Activated T-helper 2 cell treated with anti-CD3 and anti-CD28 coated beads, Interferon-gamma antibody, Interleukin-2, Interleukin-4, amounts not matched to agents 10 μg/mL and 5 μg/mL and 100 μg/mL, durations not matched to agents 14 hours and 24 hours and 36 hours (primary cell): ENCODE data around the gene SLC48A1. TPM values are rescaled to one million over a fixed set of nuclear protein-coding genes. Genes with fewer than 3 reads are reported as not detected.
"Not testable (repeated sequence)": the region's sequence is repeated elsewhere in the genome, so short reads cannot be mapped to it uniquely, and the experiment has no call there.

ENCODE experiments used
- DNase-seq: peaks from one replicate; pipeline ENCODE4 v3.0.0; 2021; ENCODE audit warnings: low spot score
- H3K27ac Mint-ChIP-seq: one replicate; pipeline ENCODE4 v1.8.0; 2021; ENCODE audit warnings: mixed read lengths
- H3K27me3 Mint-ChIP-seq: one replicate; pipeline ENCODE4 v1.8.0; 2021; ENCODE audit warnings: low read depth, mixed read lengths
- H3K36me3 Mint-ChIP-seq: one replicate; pipeline ENCODE4 v1.8.0; 2021; ENCODE audit warnings: low read depth, mixed read lengths
- H3K4me1 Mint-ChIP-seq: one replicate; pipeline ENCODE4 v1.8.0; 2021; ENCODE audit warnings: low read depth, mixed read lengths
- H3K4me3 Mint-ChIP-seq: one replicate; pipeline ENCODE4 v1.8.0; 2021; ENCODE audit warnings: low read depth, mild to moderate bottlenecking, moderate library complexity, mixed read lengths
- H3K9me3 Mint-ChIP-seq: one replicate; pipeline ENCODE4 v1.8.0; 2021; ENCODE audit warnings: mixed read lengths
- intact Hi-C: fragments of 100-400 bp; cut with micrococcal nuclease; formaldehyde crosslinking; loops from one replicate; pipeline ENCODE4 v1.15.1; 2023
- total RNA-seq: library from RNA; stranded (reverse); gene quantifications from 2 replicates; pipeline ENCODE4 v1.2.3, GENCODE V29; 2022

Gene SLC48A1
- total RNA-seq, 1 donor from 2014 or later: 7.4 TPM

DNA sequence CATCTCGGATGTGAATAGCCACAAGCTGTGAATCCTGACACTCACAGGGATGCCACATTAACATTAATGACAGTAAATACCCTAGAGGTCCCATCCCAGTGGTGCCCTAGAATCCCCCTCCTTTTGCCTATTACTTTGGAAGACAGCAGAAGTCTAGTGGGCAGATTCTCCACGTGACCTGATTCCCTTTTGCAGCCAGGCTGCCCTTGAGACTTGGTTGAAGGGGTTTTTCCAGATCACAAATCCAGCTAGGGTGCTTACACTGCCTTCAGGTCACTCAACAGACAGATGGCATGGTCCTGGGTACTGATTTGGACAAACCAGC lies 38.0 kb downstream of the SLC48A1 start:
- Mint-ChIP-seq H3K9me3 (peaks cover 4% of the 10 kb centered on the region), H3K4me3 (peak overlapping the region; percentile 95), H3K27ac (peak overlapping the region; percentile 97), H3K27me3 (no peaks in the 10 kb centered on the region), H3K36me3 (peaks cover 76% of the 10 kb centered on the region), H3K4me1 (peaks cover 80% of the 10 kb centered on the region)
- no peak for DNase-seq
- intact Hi-C loops: loop anchor here (1.0 to 10.0 kb wide), 4 partner anchors 8 to 1436 kb away; partner anchors contain the start of genes HDAC7 and SLC38A2

DNA sequence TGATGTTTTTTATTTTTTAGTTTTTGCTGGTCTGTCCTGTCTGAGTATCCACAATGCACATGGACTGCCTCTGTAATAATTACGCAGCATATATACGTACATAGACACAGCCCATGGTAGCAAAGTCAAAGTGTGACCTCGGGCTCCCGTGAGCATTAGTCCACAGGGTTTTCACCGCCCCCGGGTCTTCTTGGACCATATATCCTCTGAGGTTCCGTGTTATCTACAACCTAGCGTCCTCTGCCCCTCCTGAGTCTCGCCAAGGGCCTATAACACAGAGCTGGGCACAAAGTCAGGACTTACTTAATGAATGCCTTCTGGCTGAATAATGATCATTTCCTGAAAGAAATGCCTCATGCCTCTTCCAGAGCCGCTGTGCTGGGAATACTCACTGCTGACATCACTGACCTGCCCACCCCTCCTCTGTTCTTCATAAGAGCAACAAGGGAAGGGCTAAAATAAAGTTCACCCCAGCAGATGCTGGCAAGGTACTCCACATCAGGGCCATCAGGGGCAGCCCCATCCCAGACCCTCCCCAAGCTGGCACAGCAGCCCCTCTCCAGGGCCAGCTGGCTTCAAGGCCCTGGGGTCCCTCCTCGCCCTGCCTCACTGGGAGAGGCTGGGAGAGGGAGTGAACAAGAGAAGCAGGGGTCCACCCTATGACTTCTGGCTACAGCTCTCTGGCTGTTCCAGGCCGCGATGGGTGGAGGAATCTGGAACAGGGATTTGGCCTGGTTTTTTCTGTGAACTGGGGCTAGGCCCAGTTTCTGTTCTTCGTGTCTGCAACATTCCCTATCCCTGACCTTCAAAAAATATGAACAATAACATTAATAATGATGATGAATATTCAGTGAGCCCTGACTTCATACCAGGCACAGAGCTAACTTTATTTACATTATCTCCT lies 38.8 kb downstream of the SLC48A1 start:
- Mint-ChIP-seq H3K36me3 (peaks cover 77% of the 10 kb centered on the region), H3K4me3 (peak overlapping the region; percentile 95), H3K4me1 (peaks cover 78% of the 10 kb centered on the region), H3K27me3 (no peaks in the 10 kb centered on the region), H3K27ac (peak overlapping the region; percentile 97), H3K9me3 (peaks cover 4% of the 10 kb centered on the region)
- DNase-seq: no peak
- intact Hi-C loops: loop anchor here (1.0 to 10.0 kb wide), 6 partner anchors 7 to 1437 kb away; partner anchors contain the start of genes HDAC7, RAPGEF3 and SLC38A2

DNA sequence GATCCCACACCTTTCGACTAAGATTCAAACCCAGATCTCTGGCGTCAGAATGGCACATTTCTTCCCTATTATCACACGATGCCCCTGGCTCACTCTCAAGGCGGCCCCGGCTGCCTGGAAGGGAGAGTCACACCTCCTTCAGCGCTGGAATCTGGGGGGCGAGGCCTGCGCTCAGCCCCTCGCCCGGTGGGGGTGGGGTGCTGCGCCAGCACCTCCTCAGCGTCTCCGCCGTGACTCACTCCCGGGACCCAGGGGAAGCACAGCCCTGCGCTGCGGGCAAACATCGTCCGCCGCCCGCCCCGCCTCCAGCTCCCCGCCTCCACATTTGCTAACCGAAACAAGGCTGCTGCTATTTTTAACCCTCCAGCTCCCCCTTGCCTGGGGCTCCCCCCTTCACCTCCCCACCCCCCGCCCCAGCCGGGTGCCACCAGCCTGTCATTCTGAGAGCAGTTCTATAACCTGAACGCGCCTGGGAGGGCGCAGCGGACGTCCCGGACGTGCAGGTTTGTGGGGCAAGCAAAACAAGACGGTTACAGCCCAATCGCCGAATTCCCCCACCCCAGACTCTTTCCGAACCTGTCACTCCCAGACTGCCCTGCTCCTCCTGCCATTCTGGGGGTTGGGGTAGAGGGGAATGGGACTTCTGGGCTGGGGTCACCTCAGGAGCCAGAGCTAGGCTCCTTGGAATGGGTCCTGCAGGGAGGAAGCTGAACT lies 39.9 kb downstream of the SLC48A1 start:
- H3K4me3 Mint-ChIP-seq: peak overlapping the region; percentile 95
- H3K36me3 Mint-ChIP-seq: peaks cover 78% of the 10 kb centered on the region
- no peaks in the 10 kb centered on the region for H3K27me3 Mint-ChIP-seq

DNA sequence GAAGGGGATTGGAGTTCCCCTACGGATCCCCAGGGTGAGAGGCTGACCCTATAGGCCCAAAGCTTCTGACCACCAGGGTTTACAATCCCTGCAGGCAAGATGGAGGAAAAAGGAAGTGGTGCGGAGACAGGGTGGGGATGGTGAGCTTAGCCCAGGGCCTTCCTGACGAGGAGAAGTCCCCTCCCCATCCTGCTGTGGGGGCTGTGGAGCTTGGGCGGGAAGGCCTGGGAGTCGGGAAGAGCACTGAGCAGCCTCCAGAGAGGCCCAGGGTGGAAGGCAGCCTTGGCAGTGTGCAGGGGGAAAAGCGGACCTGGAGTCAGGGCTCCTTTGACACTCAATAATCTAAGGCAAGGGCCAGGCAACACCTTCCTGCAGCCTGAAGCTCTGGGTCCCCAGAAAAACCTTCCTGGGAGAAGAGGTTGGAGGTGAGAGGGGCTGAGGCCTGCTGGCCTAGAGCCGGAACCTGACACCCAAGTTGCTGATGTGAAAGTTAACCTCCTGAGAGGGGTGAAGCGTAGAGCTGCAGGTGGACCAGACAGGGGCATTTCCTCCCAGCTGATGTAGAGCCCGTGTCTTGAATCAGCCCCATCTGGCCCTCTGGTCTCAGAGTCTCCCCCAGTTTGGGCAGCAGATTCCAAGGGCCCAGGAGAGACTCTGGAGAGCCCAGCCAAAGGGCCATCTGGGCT lies 40.6 kb downstream of the SLC48A1 start:
- Mint-ChIP-seq H3K4me3 (peak overlapping the region; percentile 95), H3K27ac (peak overlapping the region; percentile 100), H3K9me3 (peaks cover 4% of the 10 kb centered on the region), H3K36me3 (peaks cover 82% of the 10 kb centered on the region), H3K4me1 (peaks cover 70% of the 10 kb centered on the region), H3K27me3 (no peaks in the 10 kb centered on the region)
- intact Hi-C loops: loop anchor here (1.0 to 10.0 kb wide), 7 partner anchors 19 to 1439 kb away; partner anchors contain the start of genes RAPGEF3 and SLC38A2
- peak; percentile 24 for DNase-seq

More for the DNA sequence above, 39.9 kb downstream of the SLC48A1 start:
- Mint-ChIP-seq H3K9me3 (peaks cover 4% of the 10 kb centered on the region), H3K27ac (peak overlapping the region; percentile 100), H3K4me1 (peaks cover 75% of the 10 kb centered on the region)
- intact Hi-C loops: loop anchor here (1.0 to 10.0 kb wide), 7 partner anchors 19 to 1438 kb away; partner anchors contain the start of genes RAPGEF3 and SLC38A2
- peak; percentile 86 for DNase-seq

DNA sequence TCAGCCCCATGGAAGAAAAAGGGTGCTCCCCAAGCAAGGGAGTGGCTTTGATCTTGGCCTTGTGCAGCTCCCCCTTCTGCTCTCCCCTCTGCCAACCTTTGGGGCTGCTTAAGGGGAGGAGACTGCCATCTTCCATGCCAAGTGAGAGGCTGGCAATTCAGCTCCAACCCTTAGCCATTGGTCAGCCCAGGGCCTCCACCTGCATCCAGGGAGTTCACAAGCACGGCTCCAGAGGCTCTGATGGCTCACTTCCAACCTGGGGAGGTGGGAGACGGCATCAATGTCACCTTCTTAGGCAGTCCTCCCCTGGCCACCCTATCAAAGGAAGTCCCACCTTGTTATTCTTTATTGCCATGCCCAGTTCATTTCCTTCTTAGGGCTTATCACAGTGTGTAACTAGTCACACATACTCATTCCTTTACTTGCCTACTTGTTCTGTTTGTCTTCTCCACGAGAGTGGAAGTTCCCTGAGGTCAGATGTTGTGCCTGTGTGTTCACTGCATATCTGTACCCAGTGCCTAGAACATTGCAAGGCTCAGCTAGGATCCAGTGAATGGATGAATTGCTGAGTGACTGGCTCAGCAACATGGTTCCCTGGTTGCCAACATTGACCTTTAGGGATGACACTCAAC lies 41.6 kb downstream of the SLC48A1 start:
- Mint-ChIP-seq H3K27ac (peak overlapping the region; percentile 100), H3K9me3 (peaks cover 4% of the 10 kb centered on the region), H3K4me3 (peak overlapping the region; percentile 95), H3K4me1 (peaks cover 64% of the 10 kb centered on the region), H3K36me3 (peaks cover 86% of the 10 kb centered on the region), H3K27me3 (no peaks in the 10 kb centered on the region)
- intact Hi-C loops: loop anchor here (5.0 to 10.0 kb wide), 4 partner anchors 343 to 1440 kb away; partner anchors contain the start of genes ASB8 and SLC38A2
- no peak for DNase-seq

DNA sequence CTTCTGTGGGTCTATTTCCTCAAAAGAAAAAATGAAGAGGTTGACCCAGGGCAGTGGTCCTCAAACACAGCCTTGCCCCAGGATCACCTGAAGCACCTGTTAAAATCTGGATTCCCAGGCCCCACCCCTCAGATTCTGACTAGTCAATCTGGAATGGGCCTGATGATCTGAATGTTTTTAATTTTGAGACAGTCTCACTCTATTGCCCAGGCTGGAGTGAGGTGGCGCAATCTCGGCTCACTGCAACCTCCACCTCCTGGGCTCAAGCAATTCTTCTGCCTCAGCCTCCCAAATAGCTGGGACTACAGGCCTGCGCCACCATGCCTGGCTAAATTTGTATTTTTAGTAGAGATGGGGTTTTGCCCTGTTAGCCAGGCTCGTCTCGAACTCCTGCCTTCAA lies 42.4 kb downstream of the SLC48A1 start:
- H3K36me3 Mint-ChIP-seq: peaks cover 82% of the 10 kb centered on the region
- H3K4me1 Mint-ChIP-seq: peaks cover 60% of the 10 kb centered on the region
- not testable (repeated sequence) for DNase-seq, H3K9me3 Mint-ChIP-seq, H3K27me3 Mint-ChIP-seq
- H3K4me3 Mint-ChIP-seq: peak overlapping the region; percentile 84
- peak overlapping the region; percentile 100 for H3K27ac Mint-ChIP-seq
- intact Hi-C loops: loop anchor here (5.0 to 10.0 kb wide), 2 partner anchors 342 to 1441 kb away; partner anchors contain the start of genes ASB8 and SLC38A2

DNA sequence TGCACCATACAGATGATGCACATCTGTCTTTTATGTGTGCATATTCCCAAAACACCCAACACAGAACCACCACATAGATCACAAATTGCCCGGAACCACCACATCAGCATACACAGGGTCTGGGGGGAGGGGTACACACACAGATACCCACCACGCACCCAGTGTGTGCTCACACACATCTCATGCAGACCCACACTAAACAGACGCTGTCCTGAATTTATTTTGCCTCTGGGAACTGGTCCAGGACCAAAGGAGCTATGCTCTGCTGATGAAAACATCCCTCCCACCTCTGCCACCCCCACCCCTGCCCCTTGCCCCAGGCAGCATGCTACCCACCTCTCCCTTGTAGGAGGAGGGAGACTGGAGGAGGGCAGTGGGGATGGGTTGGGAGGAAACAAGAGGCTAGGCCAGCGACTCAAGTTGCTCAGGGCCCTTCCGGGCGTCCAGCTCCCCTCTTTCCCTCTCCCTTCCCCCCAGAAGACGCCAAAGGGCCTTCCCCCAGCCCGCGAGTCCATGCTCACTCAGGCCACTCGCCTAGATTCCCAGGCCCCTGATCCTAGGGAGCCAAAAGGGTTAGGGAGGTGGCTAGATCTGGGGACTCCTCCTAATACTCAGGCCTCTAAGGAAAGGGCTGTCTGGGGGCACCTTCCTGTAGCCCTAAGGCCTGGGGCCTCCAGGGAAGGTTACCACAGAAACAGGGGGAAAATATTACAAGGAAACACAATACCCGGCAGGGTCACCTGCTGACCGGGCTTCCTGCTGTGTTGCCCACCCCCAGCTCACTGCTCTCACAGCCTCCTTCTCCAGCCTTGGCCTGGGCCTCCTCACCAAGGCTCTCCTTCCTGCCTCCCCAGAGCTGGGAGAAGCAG lies 43.6 kb downstream of the SLC48A1 start:
- H3K4me3 Mint-ChIP-seq: peak overlapping the region; percentile 84
- peak overlapping the region; percentile 100 for H3K27ac Mint-ChIP-seq
- peaks cover 4% of the 10 kb centered on the region for H3K9me3 Mint-ChIP-seq
- DNase-seq: no peak
- intact Hi-C loops: loop anchor here (5.0 to 10.0 kb wide), 2 partner anchors 341 to 1442 kb away; partner anchors contain the start of genes ASB8 and SLC38A2
- H3K27me3 Mint-ChIP-seq: no peaks in the 10 kb centered on the region
- H3K4me1 Mint-ChIP-seq: peaks cover 58% of the 10 kb centered on the region
- peaks cover 70% of the 10 kb centered on the region for H3K36me3 Mint-ChIP-seq

DNA sequence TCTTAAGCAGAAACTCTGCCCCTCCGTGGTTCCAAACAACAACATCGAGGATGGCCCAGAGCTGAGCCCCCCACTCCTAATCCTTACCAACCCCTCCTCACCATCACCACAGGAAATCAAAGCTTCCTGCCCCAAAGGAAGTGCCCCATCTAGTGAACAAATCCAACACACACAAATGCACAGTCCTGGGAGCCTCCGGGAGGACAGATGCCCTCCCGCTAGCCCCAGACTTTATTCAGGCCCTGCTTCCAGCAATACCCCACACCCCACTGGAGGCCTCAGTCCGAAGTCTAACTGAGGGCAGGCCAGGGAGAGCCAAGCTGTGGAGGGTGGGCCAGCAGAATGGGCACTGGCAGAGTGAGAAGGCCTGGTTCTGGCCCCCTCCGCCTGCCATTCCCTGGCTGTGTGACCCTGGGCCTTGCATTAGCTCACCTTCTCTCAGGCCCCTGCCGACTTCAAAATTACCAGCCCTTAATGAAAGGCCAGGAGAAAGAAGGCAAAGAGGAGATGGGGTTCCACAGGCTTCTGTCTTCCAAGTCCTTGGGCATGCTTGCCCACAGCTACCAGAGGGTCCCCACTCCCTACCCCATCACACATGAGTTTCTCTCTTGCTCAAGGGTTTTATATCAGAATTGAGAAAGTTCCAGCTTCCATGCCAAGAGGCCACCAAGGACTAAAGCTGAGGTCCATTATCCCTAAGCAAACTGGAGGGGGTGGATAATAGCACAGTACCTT lies 44.4 kb downstream of the SLC48A1 start:
- H3K36me3 Mint-ChIP-seq: peaks cover 64% of the 10 kb centered on the region
- peaks cover 60% of the 10 kb centered on the region for H3K4me1 Mint-ChIP-seq
- H3K27me3 Mint-ChIP-seq: no peaks in the 10 kb centered on the region
- H3K27ac Mint-ChIP-seq: peak overlapping the region; percentile 100
- intact Hi-C loops: loop anchor here (5.0 to 10.0 kb wide), 2 partner anchors 340 to 1443 kb away; partner anchors contain the start of genes ASB8 and SLC38A2
- H3K9me3 Mint-ChIP-seq: peaks cover 4% of the 10 kb centered on the region
- peak overlapping the region; percentile 84 for H3K4me3 Mint-ChIP-seq
- no peak for DNase-seq

DNA sequence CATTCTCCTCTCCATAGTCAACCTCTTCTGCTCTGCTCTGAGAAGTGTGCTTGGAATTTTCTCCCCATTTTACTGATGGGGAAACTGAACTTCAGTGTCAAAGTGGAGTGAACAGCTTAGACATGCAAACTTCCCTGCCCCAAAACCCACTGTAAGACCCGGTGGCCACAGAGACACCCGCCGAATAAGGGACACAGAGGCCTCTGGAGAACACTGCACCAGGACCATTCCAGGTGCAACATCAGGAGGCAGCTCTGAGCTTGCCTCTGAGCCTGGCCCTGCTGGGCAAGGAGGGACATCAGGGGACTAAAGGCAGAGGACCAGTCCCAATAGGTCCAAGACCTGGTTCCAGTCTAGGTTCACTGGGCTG lies 45.0 kb downstream of the SLC48A1 start:
- peaks cover 60% of the 10 kb centered on the region for H3K4me1 Mint-ChIP-seq
- H3K27ac Mint-ChIP-seq: peak overlapping the region; percentile 100
- intact Hi-C loops: loop anchor here (5.0 to 10.0 kb wide), 2 partner anchors 339 to 1443 kb away; partner anchors contain the start of genes ASB8 and SLC38A2
- DNase-seq: no peak
- peaks cover 4% of the 10 kb centered on the region for H3K9me3 Mint-ChIP-seq
- H3K4me3 Mint-ChIP-seq: peak overlapping the region; percentile 84
- H3K27me3 Mint-ChIP-seq: no peaks in the 10 kb centered on the region
- peaks cover 59% of the 10 kb centered on the region for H3K36me3 Mint-ChIP-seq

DNA sequence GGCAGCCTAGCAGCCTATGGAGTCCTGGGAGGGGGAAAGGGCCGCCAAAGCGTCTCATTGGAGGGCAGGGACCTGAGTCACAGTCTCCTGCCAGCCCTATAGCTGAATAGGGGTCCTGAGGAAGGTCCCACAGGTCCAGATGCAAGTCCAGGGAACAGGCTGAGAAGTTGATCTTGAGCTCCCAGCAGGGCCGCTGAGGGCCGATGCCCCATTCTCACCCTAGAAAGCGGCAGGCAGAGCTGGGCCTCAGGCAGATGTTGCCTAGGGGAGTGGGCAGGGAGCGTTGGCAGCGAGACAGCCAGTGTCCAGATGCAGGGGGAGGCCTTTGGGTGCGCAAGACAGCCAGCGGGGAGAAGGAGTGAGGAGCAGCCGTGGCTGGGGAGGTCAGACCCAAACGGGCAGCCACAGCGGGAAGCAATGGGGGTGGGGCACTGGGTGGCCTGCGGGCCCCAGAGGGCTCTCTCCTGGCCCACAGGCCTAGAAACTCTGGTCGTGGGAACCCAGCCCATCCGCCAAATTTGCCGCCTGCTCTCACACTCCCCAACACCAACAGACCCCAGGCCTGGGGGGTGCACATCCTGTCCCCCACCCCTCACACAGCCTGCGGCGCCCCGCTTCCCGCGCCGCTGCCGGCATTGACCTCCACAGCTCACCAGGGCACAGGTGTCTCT lies 45.6 kb downstream of the SLC48A1 start:
- Mint-ChIP-seq H3K27me3 (no peaks in the 10 kb centered on the region), H3K9me3 (peaks cover 4% of the 10 kb centered on the region), H3K27ac (peak overlapping the region; percentile 100), H3K4me1 (peaks cover 60% of the 10 kb centered on the region), H3K4me3 (peak overlapping the region; percentile 84), H3K36me3 (peaks cover 57% of the 10 kb centered on the region)
- DNase-seq: peak; percentile 34
- intact Hi-C loops: loop anchor here (1.0 to 10.0 kb wide), 3 partner anchors 7 to 1444 kb away; partner anchors contain the start of genes ASB8 and SLC38A2
